ENCODE results near the gene TGFB3.

Gene TGFB3

DNA sequence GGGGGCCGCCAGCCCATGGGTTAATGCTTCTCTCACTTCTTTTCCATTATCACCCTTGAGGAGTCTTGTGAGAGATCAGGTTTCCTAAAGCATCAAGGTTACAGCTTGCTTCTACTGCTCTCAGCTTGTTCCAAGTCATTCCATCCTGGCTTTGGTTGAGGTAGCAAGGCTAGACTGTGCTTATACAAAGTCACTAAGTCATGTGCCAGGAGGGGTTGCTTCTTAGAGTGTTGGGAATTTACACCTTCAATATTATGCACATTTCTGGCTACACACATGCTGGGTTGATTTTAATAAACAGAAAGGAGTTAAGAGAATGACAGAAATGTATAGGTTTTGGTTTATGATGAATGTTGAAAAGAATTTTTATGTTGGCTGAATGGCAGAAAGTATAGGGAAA lies 25.6 kb upstream of the TGFB3 start:
- peaks cover 12% of the 10 kb centered on the region; the same call in 1 of the 2 replicates for H3K9me3 ChIP-seq (ENCODE audit: insufficient read depth, low read depth, low read length)
- no peaks in the 10 kb centered on the region for H3K27me3 ChIP-seq (ENCODE audit: insufficient read depth, low read length)
- peaks cover 30% of the 10 kb centered on the region for H3K36me3 ChIP-seq (ENCODE audit: insufficient read depth, low read length)
- no peak overlapping the region for H3K9ac ChIP-seq (ENCODE audit: low read depth, low read length)
- 100% methylated on average over 1 of the region's 1 CpG for WGBS
- H3K27ac ChIP-seq (ENCODE audit: low read depth, low read length): no peak overlapping the region
- no peak overlapping the region for H3K4me3 ChIP-seq (ENCODE audit: low read length)
- peaks cover 3% of the 10 kb centered on the region; the same call in 1 of the 2 replicates for H3K4me1 ChIP-seq (ENCODE audit: insufficient read depth, low read length)

GRCh38 chr14:76006253-76006652 lies 24.5 kb upstream of the TGFB3 start:
- no peak overlapping the region for H3K9ac ChIP-seq (ENCODE audit: low read depth, low read length)
- peaks cover 12% of the 10 kb centered on the region; the same call in 1 of the 2 replicates for H3K9me3 ChIP-seq (ENCODE audit: insufficient read depth, low read depth, low read length)
- no peaks in the 10 kb centered on the region for H3K4me1 ChIP-seq (ENCODE audit: insufficient read depth, low read length)
- no peak overlapping the region for H3K4me3 ChIP-seq (ENCODE audit: low read length)
- H3K27me3 ChIP-seq (ENCODE audit: insufficient read depth, low read length): no peaks in the 10 kb centered on the region
- H3K36me3 ChIP-seq (ENCODE audit: insufficient read depth, low read length): peaks cover 34% of the 10 kb centered on the region
- no peak overlapping the region for H3K27ac ChIP-seq (ENCODE audit: low read depth, low read length)
- WGBS: 88% methylated on average over 1 of the region's 2 CpGs

GRCh38 chr14:76002383-76002782 lies 20.6 kb upstream of the TGFB3 start:
- WGBS: 94% methylated on average over 1 of the region's 1 CpG
- Histone ChIP-seq H3K4me1 (ENCODE audit: insufficient read depth, low read length) (no peaks in the 10 kb centered on the region), H3K4me3 (ENCODE audit: low read length) (no peak overlapping the region), H3K9ac (ENCODE audit: low read depth, low read length) (no peak overlapping the region), H3K9me3 (ENCODE audit: insufficient read depth, low read depth, low read length) (peaks cover 12% of the 10 kb centered on the region; the same call in 1 of the 2 replicates), H3K27ac (ENCODE audit: low read depth, low read length) (no peak overlapping the region), H3K27me3 (ENCODE audit: insufficient read depth, low read length) (no peaks in the 10 kb centered on the region), H3K36me3 (ENCODE audit: insufficient read depth, low read length) (peaks cover 60% of the 10 kb centered on the region)

DNA sequence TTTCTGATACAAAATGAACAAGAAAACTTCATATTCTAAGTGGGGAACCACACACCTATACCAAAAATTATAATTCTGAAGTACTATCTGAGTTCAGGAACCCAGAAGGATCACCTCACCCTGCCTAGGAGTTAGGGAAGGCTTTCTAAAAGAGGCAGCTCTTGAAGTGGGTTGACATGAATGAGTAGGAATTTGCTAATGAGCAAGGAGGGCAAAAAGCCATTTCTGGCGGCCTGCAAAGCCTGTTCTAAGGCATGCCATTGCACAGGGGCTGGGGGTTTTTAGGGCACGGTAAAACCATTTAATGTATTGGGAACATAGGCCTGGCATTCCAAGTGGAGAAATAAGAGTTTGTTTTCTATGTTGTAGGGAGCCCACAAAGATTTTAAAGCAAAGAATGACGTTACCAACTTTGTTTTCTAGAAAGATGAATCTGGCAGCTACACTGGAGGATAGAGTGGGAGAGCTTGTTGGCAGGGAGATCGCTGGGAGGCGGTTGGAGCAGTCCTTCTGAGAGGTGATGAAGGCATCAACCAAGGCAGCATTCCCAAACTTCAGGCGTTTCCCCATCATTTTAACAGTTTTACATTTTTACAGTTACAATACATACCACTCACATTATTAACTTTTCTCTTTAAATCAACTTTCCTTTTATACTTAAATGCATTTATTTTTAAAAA lies 17.9 kb upstream of the TGFB3 start:
- H3K4me1 ChIP-seq (ENCODE audit: insufficient read depth, low read length): no peaks in the 10 kb centered on the region
- H3K36me3 ChIP-seq (ENCODE audit: insufficient read depth, low read length): peaks cover 55% of the 10 kb centered on the region
- H3K9me3 ChIP-seq (ENCODE audit: insufficient read depth, low read depth, low read length): peaks cover 7% of the 10 kb centered on the region; the same call in 1 of the 2 replicates
- H3K9ac ChIP-seq (ENCODE audit: low read depth, low read length): no peak overlapping the region
- no peak overlapping the region for H3K27ac ChIP-seq (ENCODE audit: low read depth, low read length)
- no peaks in the 10 kb centered on the region for H3K27me3 ChIP-seq (ENCODE audit: insufficient read depth, low read length)
- 94% methylated on average over 6 of the region's 6 CpGs for WGBS
- no peak overlapping the region for H3K4me3 ChIP-seq (ENCODE audit: low read length)

- Histone ChIP-seq H3K36me3 (ENCODE audit: insufficient read depth, low read length) (peaks cover 57% of the 10 kb centered on the region), H3K9ac (ENCODE audit: low read depth, low read length) (no peak overlapping the region), H3K27ac (ENCODE audit: low read depth, low read length) (no peak overlapping the region), H3K9me3 (ENCODE audit: insufficient read depth, low read depth, low read length) (no peaks in the 10 kb centered on the region), H3K27me3 (ENCODE audit: insufficient read depth, low read length) (no peaks in the 10 kb centered on the region), H3K4me3 (ENCODE audit: low read length) (no peak overlapping the region), H3K4me1 (ENCODE audit: insufficient read depth, low read length) (no peaks in the 10 kb centered on the region)
- WGBS: 87% methylated on average over 1 of the region's 1 CpG
These were observed 14.7 kb upstream of the TGFB3 start for GRCh38 chr14:75996488-75996887.

GRCh38 chr14:75995372-75996041 lies 13.7 kb upstream of the TGFB3 start:
- 91% methylated on average over 17 of the region's 17 CpGs for WGBS
- H3K4me3 ChIP-seq (ENCODE audit: low read length): no peak overlapping the region
- H3K36me3 ChIP-seq (ENCODE audit: insufficient read depth, low read length): peaks cover 54% of the 10 kb centered on the region
- no peaks in the 10 kb centered on the region for H3K9me3 ChIP-seq (ENCODE audit: insufficient read depth, low read depth, low read length)
- no peaks in the 10 kb centered on the region for H3K4me1 ChIP-seq (ENCODE audit: insufficient read depth, low read length)
- no peaks in the 10 kb centered on the region for H3K27me3 ChIP-seq (ENCODE audit: insufficient read depth, low read length)
- H3K9ac ChIP-seq (ENCODE audit: low read depth, low read length): no peak overlapping the region
- H3K27ac ChIP-seq (ENCODE audit: low read depth, low read length): no peak overlapping the region

DNA sequence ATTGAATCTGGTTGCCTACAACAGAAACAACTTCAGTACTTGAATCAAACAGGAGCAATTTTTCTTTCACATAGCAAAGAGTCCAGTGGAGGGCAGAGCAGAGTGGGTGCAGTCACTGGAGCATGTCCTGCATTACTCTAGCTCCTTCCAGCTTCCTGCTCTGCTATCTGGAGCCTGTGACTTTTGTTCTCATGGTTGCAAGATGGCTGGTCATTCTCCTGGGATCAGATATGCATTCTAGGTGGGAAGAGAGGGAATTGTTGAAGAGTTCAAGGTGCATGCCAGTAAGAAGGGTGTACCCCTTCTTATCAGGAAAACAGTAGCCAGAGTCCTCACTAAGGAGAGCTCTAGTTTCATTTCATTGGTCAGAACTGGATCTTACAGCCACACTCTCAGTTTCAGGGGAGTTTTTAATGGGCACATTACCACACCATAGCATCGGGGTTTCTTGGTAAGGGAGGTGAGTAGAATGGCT lies 11.8 kb upstream of the TGFB3 start:
- peaks cover 47% of the 10 kb centered on the region for H3K36me3 ChIP-seq (ENCODE audit: insufficient read depth, low read length)
- H3K27ac ChIP-seq (ENCODE audit: low read depth, low read length): no peak overlapping the region
- no peak overlapping the region for H3K9ac ChIP-seq (ENCODE audit: low read depth, low read length)
- H3K9me3 ChIP-seq (ENCODE audit: insufficient read depth, low read depth, low read length): no peaks in the 10 kb centered on the region
- H3K4me3 ChIP-seq (ENCODE audit: low read length): no peak overlapping the region
- WGBS: no CpG with 5 or more reads among the region's 1 CpG
- no peaks in the 10 kb centered on the region for H3K27me3 ChIP-seq (ENCODE audit: insufficient read depth, low read length)
- H3K4me1 ChIP-seq (ENCODE audit: insufficient read depth, low read length): no peaks in the 10 kb centered on the region

- WGBS: 94% methylated on average over 4 of the region's 4 CpGs
- Histone ChIP-seq H3K27ac (ENCODE audit: low read depth, low read length) (no peak overlapping the region), H3K36me3 (ENCODE audit: insufficient read depth, low read length) (peaks cover 35% of the 10 kb centered on the region), H3K9me3 (ENCODE audit: insufficient read depth, low read depth, low read length) (no peaks in the 10 kb centered on the region), H3K4me1 (ENCODE audit: insufficient read depth, low read length) (no peaks in the 10 kb centered on the region), H3K27me3 (ENCODE audit: insufficient read depth, low read length) (no peaks in the 10 kb centered on the region), H3K4me3 (ENCODE audit: low read length) (no peak overlapping the region), H3K9ac (ENCODE audit: low read depth, low read length) (no peak overlapping the region)
These were observed 10.0 kb upstream of the TGFB3 start for GRCh38 chr14:75991753-75992152.

DNA sequence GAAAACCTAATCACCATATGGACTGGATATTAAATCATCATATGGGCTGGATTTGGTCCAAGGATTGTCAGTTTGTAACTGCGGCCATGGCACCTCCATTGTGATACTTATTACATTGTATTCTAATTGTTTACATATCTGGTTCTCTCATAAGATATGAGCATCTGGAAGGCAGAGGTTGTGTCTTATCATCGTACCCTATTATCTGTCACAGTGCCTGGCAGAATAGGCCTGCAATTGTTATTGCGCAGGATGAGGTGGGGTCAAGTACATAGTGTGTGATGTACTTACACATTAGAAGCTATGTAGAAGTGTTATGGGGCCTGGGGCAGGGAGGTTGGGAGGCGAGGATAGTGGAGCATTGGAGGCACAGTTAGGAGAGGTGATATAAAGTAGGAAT lies 8.5 kb upstream of the TGFB3 start:
- Histone ChIP-seq H3K4me1 (ENCODE audit: insufficient read depth, low read length) (no peaks in the 10 kb centered on the region), H3K27ac (ENCODE audit: low read depth, low read length) (no peak overlapping the region), H3K9ac (ENCODE audit: low read depth, low read length) (no peak overlapping the region), H3K9me3 (ENCODE audit: insufficient read depth, low read depth, low read length) (no peaks in the 10 kb centered on the region), H3K27me3 (ENCODE audit: insufficient read depth, low read length) (peaks cover 2% of the 10 kb centered on the region; the same call in 1 of the 2 replicates), H3K36me3 (ENCODE audit: insufficient read depth, low read length) (peaks cover 27% of the 10 kb centered on the region), H3K4me3 (ENCODE audit: low read length) (no peak overlapping the region)
- 94% methylated on average over 3 of the region's 4 CpGs for WGBS

DNA sequence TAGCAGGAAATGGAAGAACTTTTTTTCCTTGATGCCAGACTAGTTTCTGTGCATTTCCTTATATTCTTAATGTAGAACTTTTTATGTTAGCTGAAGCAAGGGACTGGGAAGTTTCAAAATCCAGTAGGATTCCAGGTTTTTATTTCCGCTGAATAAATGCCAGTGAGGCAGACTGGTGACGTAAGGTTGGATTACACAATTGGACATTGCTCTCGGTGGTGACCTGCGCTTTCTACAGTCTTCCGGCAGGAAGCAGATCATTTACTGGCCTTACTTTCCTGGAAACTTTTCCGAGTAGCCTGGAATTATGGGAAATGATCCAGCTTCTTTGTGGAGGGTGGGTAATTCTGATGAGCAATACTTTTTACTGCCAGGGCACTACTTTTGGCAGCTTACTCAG lies 7.3 kb upstream of the TGFB3 start:
- peaks cover 19% of the 10 kb centered on the region for H3K36me3 ChIP-seq (ENCODE audit: insufficient read depth, low read length)
- no peak overlapping the region for H3K4me3 ChIP-seq (ENCODE audit: low read length)
- no peak overlapping the region for H3K27ac ChIP-seq (ENCODE audit: low read depth, low read length)
- no peak overlapping the region for H3K9ac ChIP-seq (ENCODE audit: low read depth, low read length)
- H3K27me3 ChIP-seq (ENCODE audit: insufficient read depth, low read length): peaks cover 13% of the 10 kb centered on the region
- no peaks in the 10 kb centered on the region for H3K4me1 ChIP-seq (ENCODE audit: insufficient read depth, low read length)
- 94% methylated on average over 6 of the region's 6 CpGs for WGBS
- no peaks in the 10 kb centered on the region for H3K9me3 ChIP-seq (ENCODE audit: insufficient read depth, low read depth, low read length)

DNA sequence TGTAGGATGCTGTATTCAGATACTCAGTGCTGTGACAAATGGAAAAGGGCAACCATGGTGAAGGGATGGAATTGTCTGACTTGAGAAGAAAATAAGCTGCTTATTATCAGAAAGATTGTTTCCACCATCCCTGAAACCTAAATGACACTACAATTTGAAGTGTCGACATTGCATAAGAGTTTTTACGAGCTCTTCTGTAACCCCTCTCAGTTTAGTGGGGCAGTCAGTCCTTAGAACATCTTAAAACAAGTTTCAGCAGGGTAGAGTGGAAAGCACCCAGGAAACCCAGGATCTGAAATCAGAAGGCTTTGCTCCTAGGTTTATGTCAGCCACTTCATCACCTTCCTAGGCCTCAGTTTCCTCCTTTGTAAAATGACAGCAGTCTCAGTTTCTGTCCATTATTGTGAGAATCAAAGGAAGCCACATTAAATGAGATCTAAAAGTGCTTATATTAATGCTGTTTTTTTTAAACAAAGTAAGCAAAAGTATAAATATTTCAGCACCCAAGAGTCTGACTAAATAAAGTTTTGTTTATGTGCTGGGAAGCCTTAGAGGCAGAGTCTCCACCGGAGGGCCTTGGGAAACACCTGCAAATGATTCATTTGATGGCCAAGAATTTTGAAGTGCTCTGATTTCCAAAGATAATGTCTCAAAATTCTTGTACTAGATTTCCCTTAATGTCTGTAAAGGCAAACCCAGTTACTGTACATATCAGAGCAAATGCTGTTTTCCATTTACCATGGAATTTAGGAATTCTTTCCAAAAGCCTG lies 5.6 kb upstream of the TGFB3 start:
- Histone ChIP-seq H3K27me3 (ENCODE audit: insufficient read depth, low read length) (peaks cover 28% of the 10 kb centered on the region), H3K9me3 (ENCODE audit: insufficient read depth, low read depth, low read length) (no peaks in the 10 kb centered on the region), H3K4me3 (ENCODE audit: low read length) (no peak overlapping the region), H3K4me1 (ENCODE audit: insufficient read depth, low read length) (no peaks in the 10 kb centered on the region), H3K36me3 (ENCODE audit: insufficient read depth, low read length) (peaks cover 14% of the 10 kb centered on the region), H3K27ac (ENCODE audit: low read depth, low read length) (no peak overlapping the region), H3K9ac (ENCODE audit: low read depth, low read length) (no peak overlapping the region)
- 91% methylated on average over 3 of the region's 3 CpGs for WGBS
